Uterus (tissue), 4 donors: ENCODE measurements around the gene MACROH2A1. TPM values are rescaled to one million over a fixed set of nuclear protein-coding genes. Genes with fewer than 3 reads are reported as not detected.

Source experiments
- DNase-seq, 2 donors: peaks; one replicate each; pipeline ENCODE4 v3.0.0-alpha.2; 2019 to 2020
- H3K27ac ChIP-seq, 2 donors: fragments of 200-600 bp; sonication (generic); 1 replicate in 1 of 2; 2 replicates in 1 of 2; pipeline ENCODE4 v1.5.1; 2016 to 2018
- H3K27me3 ChIP-seq, 2 donors: fragments of 200-600 bp; sonication (generic); one replicate each; pipeline ENCODE4 v1.5.1; 2018 to 2019; ENCODE audit warnings: control low read depth in 1 of 2
- H3K36me3 ChIP-seq, 2 donors: fragments of 200-600 bp; sonication (generic); one replicate each; pipeline ENCODE4 v1.5.1; 2019; ENCODE audit warnings: control low read depth in 1 of 2
- H3K4me1 ChIP-seq, 2 donors: fragments of 200-600 bp; sonication (generic); one replicate each; pipeline ENCODE4 v1.5.1; 2018 to 2019; ENCODE audit warnings: control low read depth in 1 of 2
- H3K4me3 ChIP-seq, 2 donors: fragments of 200-600 bp; sonication (generic); 1 replicate in 1 of 2; 2 replicates in 1 of 2; pipeline ENCODE4 v1.5.1; 2018 to 2019; ENCODE audit warnings: mild to moderate bottlenecking in 1 of 2
- H3K9me3 ChIP-seq, 2 donors: fragments of 200-600 bp; sonication (generic); one replicate each; pipeline ENCODE4 v1.5.1; 2019; ENCODE audit warnings: control low read depth in 1 of 2
- POLR2A ChIP-seq, 2 donors: fragments of 450-650 bp; IDR thresholded peaks; one replicate each; pipeline ENCODE4 v1.6.1; 2016; ENCODE audit warnings: antibody characterized with exemption in 2 of 2, mild to moderate bottlenecking in 1 of 2, moderate library complexity in 1 of 2
- intact Hi-C: fragments of 100-400 bp; cut with DNase I; formaldehyde crosslinking; loops from one replicate; pipeline ENCODE4 v1.15.1; 2023; ENCODE audit warnings: low total_unique reads
- total RNA-seq, 4 donors: library from RNA; depleted of rRNA in 3 of 4; stranded (reverse); fragments of >200 nt in 3 of 4; gene quantifications; one replicate each; pipeline versions ENCODE4 v1.1.0 to v1.2.4, GENCODE V29; 2014 to 2023
- TF ChIP-seq, protein P1 (sequence below), 4 experiments: fragments of 200-600 bp in 2 of 4; fragments of 450-650 bp in 2 of 4; sonication (generic) in 2 of 4; IDR thresholded peaks; one replicate each; pipeline ENCODE4 v1.5.1; 2016 to 2019; ENCODE audit warnings: antibody characterized with exemption in 4 of 4, mild to moderate bottlenecking in 2 of 4, moderate library complexity in 1 of 4
- donor health status: DM: yes; HTN: yes; CAD: no.

The MACROH2A1 gene
- total RNA-seq, 4 donors from 2014 or later, result 121 to 200 (median 141) TPM

GRCh38 chr5:135327429-135328127 is 71.5 kb downstream of the MACROH2A1 start:
- Histone ChIP-seq H3K36me3 (no peaks in the 10 kb centered on the region), H3K4me1 (no peaks in the 10 kb centered on the region), H3K4me3 (no peak overlapping the region), H3K9me3 (no peaks in the 10 kb centered on the region), H3K27ac (no peak overlapping the region), H3K27me3 (no peaks in the 10 kb centered on the region)
- DNase-seq, result no peak
- intact Hi-C loops, result no loop called here
- no peak for TF ChIP-seq POLR2A (IDR thresholded peaks at IDR 0.05)
- TF ChIP-seq, protein P1, sequence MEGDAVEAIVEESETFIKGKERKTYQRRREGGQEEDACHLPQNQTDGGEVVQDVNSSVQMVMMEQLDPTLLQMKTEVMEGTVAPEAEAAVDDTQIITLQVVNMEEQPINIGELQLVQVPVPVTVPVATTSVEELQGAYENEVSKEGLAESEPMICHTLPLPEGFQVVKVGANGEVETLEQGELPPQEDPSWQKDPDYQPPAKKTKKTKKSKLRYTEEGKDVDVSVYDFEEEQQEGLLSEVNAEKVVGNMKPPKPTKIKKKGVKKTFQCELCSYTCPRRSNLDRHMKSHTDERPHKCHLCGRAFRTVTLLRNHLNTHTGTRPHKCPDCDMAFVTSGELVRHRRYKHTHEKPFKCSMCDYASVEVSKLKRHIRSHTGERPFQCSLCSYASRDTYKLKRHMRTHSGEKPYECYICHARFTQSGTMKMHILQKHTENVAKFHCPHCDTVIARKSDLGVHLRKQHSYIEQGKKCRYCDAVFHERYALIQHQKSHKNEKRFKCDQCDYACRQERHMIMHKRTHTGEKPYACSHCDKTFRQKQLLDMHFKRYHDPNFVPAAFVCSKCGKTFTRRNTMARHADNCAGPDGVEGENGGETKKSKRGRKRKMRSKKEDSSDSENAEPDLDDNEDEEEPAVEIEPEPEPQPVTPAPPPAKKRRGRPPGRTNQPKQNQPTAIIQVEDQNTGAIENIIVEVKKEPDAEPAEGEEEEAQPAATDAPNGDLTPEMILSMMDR (IDR thresholded peaks at IDR 0.05), result no peak

DNA sequence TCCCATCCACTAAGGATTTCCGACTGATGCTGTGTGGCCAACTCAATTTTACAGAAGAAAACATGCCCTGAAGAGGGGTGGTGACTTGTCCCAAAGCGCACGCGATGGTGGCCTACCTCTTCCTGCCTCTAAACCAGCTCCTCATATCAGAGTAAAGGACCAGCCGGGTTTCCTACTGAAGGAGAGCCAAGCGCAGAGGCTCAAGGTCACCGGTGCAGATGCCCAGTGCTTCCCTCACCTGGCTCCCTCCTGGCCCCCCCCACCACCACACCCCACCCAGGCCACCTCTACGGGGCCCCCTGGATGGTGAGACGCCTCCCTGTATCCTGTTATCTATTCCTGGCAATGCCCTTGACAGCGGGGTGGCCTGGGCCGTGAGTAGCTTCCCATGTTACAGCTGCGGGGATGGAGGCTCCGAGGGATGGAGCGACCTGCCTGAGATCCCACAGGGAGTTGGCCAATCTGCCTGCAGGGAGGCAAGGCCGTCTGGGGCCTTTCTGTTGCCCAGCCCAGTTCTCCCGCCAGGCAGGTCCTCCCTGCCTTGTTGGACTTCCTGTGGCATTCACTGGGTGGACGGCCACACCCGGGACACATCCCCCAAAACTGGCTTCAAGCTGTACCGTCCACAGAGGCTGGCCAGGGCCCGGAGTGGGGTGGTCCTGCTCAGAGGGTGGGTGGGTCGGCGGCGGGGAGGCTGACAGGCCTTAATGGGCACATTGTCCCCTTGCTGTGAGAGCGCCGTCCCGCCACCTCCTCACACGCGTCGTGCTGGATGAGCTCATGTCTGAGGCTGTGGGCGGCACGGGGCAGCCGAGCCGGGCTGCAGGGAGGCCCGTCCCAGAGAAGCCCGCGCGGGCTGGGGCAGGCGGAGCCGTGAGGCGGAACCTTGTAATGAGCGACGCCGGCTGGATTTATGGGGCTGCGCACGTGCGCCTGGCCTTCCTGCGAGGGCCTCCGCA is 72.5 kb downstream of the MACROH2A1 start:
- no peaks in the 10 kb centered on the region for H3K27me3 ChIP-seq
- intact Hi-C loops, result no loop called here
- no peak overlapping the region for H3K4me3 ChIP-seq
- H3K36me3 ChIP-seq, result no peaks in the 10 kb centered on the region
- TF ChIP-seq, protein P1 (IDR thresholded peaks at IDR 0.05), result no peak
- TF ChIP-seq POLR2A (IDR thresholded peaks at IDR 0.05), result no peak
- no peaks in the 10 kb centered on the region for H3K9me3 ChIP-seq
- no peaks in the 10 kb centered on the region for H3K4me1 ChIP-seq
- H3K27ac ChIP-seq, result no peak overlapping the region
- DNase-seq, result no peak

DNA sequence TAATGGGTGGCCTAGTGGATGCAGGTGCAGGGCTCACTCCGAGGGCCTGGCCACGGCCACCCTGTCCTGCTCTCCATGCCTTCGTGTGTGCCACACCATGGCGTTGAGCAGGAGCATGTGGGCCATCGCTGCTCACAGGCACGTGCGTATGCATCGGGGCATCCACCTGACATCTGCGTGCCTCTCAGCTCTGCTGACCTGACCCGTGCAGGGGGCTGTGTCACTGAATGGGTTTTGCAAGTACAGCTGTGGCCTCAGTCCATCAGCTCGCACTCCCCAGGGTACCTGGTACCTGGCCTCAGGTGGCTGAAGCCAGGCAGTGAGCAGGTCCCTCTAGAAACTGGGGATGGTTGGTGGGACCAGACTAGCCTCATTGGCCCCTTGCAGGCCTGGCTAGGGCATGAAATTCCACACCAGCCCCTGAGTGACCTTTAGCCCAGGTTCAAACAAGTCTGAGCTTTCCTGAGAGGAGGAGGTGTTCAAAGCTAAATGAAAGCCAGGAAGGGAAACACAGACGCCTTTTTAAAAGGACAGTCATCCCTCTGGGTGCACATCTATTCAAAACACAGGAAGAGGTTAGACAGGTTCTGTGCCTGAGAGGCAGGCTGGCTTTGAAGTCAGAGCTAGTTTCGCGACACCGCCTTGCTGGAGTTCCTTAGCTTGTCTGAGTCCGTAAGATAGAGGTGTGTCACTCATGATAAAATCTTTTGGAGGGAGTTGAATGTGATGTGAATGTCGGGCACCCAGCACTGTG is 74.0 kb downstream of the MACROH2A1 start:
- Histone ChIP-seq H3K4me1 (no peaks in the 10 kb centered on the region), H3K36me3 (no peaks in the 10 kb centered on the region), H3K27me3 (no peaks in the 10 kb centered on the region), H3K4me3 (no peak overlapping the region), H3K9me3 (no peaks in the 10 kb centered on the region), H3K27ac (no peak overlapping the region)
- DNase-seq, result no peak
- intact Hi-C loops, result no loop called here
- TF ChIP-seq, protein P1 (IDR thresholded peaks at IDR 0.05), result no peak
- TF ChIP-seq POLR2A (IDR thresholded peaks at IDR 0.05), result no peak

GRCh38 chr5:135324160-135324559 is 74.9 kb downstream of the MACROH2A1 start:
- no peaks in the 10 kb centered on the region for H3K4me1 ChIP-seq
- no peak overlapping the region for H3K4me3 ChIP-seq
- no peaks in the 10 kb centered on the region for H3K36me3 ChIP-seq
- intact Hi-C loops, result no loop called here
- TF ChIP-seq, protein P1 (IDR thresholded peaks at IDR 0.05), result no peak
- TF ChIP-seq POLR2A (IDR thresholded peaks at IDR 0.05), result no peak
- H3K9me3 ChIP-seq, result no peaks in the 10 kb centered on the region
- H3K27me3 ChIP-seq, result no peaks in the 10 kb centered on the region
- H3K27ac ChIP-seq, result no peak overlapping the region
- DNase-seq, result no peak
